Endodermal cell (in vitro differentiated cells): ENCODE measurements around the gene SLC9C1. TPM values are rescaled to one million over a fixed set of nuclear protein-coding genes. Genes with fewer than 3 reads are reported as not detected.

Experiments
- DNase-seq: peaks from one replicate; pipeline ENCODE4 v3.0.0-alpha.2; 2017
- H3K27ac ChIP-seq: 2 replicates; pipeline ENCODE4 v1.5.1; 2013; ENCODE audit warnings: mild to moderate bottlenecking, low read depth, low read length, moderate library complexity
- H3K27me3 ChIP-seq: 2 replicates; pipeline ENCODE4 v1.6.1; 2013; ENCODE audit warnings: mild to moderate bottlenecking, low read length, moderate library complexity; ENCODE audit not compliant: insufficient read depth, control insufficient read depth, poor library complexity, severe bottlenecking
- H3K36me3 ChIP-seq: 2 replicates; pipeline ENCODE4 v1.7.0; 2013; ENCODE audit warnings: mild to moderate bottlenecking, low read length, moderate library complexity; ENCODE audit not compliant: control insufficient read depth, insufficient read depth
- H3K4me1 ChIP-seq: one replicate; pipeline ENCODE4 v1.7.0; 2013; ENCODE audit warnings: low read length; ENCODE audit not compliant: control insufficient read depth, insufficient read depth
- H3K4me3 ChIP-seq: 2 replicates; pipeline ENCODE4 v1.5.1; 2013; ENCODE audit warnings: mild to moderate bottlenecking, low read length, moderate library complexity
- H3K9ac ChIP-seq: 2 replicates; pipeline ENCODE4 v1.6.1; 2013; ENCODE audit warnings: mild to moderate bottlenecking, low read length, moderate library complexity; ENCODE audit not compliant: poor library complexity, severe bottlenecking; ENCODE audit errors: extremely low read depth
- H3K9me3 ChIP-seq: 2 replicates; pipeline ENCODE4 v1.6.1; 2013; ENCODE audit warnings: mild to moderate bottlenecking, low read length, moderate library complexity; ENCODE audit not compliant: control insufficient read depth
- H3K27ac Mint-ChIP-seq: 2 replicates; pipeline ENCODE4 v1.8.0; 2020; ENCODE audit warnings: mixed read lengths
- H3K27me3 Mint-ChIP-seq: 2 replicates; pipeline ENCODE4 v1.8.0; 2021; ENCODE audit warnings: mild to moderate bottlenecking, mixed read lengths; ENCODE audit not compliant: insufficient read depth
- H3K36me3 Mint-ChIP-seq: 2 replicates; pipeline ENCODE4 v1.8.0; 2020; ENCODE audit warnings: low read depth, mixed read lengths
- H3K4me1 Mint-ChIP-seq: 2 replicates; pipeline ENCODE4 v1.8.0; 2020; ENCODE audit warnings: mixed read lengths
- H3K4me3 Mint-ChIP-seq: 2 replicates; pipeline ENCODE4 v1.8.0; 2020; ENCODE audit warnings: mild to moderate bottlenecking, moderate library complexity, mixed read lengths
- H3K9me3 Mint-ChIP-seq: 2 replicates; pipeline ENCODE4 v1.8.0; 2020; ENCODE audit warnings: mild to moderate bottlenecking, mixed read lengths
- CTCF ChIP-seq: fragments of 200-600 bp; sonication (generic); conservative IDR thresholded peaks from 2 replicates; pipeline ENCODE4 v1.5.0; 2021; ENCODE audit warnings: antibody characterized with exemption, mild to moderate bottlenecking
- WGBS, 2 experiments: methylation state at CpG; one replicate each; pipeline versions ENCODE4 v1.1.5 to v1.1.7; 2013; ENCODE audit warnings: missing lambda C conversion rate in 2 of 2, mixed read lengths in 1 of 2; ENCODE audit not compliant: insufficient coverage in 1 of 2, insufficient read length in 1 of 2; 5-methylcytosine and 5-hydroxymethylcytosine counted together
- total RNA-seq, 2 donors: library from RNA; stranded (reverse); fragmentation: NEBNext Ultra II Directional in 1 of 2; extraction: Animal tissue kit (Norgen Biotek cat#: 25700) in 1 of 2; gene quantifications; 2 replicates in 1 of 2; 3 replicates in 1 of 2; pipeline ENCODE4 v1.2.1, GENCODE V29; 2021

Gene SLC9C1
- total RNA-seq, 2 donors from 2014 or later = 0.24 to 0.66 TPM

DNA sequence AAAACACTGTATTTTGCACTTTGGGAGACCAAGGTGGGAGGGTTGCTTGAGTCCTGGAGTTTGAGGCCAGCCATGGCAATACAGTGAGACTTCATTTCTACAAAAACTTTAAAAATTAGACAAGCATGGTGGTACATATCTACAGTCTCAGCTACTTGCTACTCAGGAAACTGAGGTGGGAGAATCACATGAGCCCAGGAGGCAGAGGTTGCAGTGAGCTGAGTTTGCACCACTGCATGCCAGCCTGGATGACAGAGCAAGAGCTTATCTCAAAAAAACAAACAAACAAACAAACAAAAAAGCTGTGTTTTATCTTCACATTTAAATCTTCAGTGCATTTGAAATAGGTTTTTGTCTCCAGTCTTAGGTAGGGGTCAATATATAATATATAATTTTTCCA lies 4.8 kb upstream of the SLC9C1 start:
- Histone ChIP-seq H3K4me1 (peaks cover 7% of the 10 kb centered on the region), H3K4me3 (no peak overlapping the region), H3K27me3 (no peaks in the 10 kb centered on the region), H3K27ac (no peak overlapping the region), H3K36me3 (no peaks in the 10 kb centered on the region), H3K9me3 (peaks cover 35% of the 10 kb centered on the region), H3K9ac (no peak overlapping the region)
- peaks cover 6% of the 10 kb centered on the region for H3K9me3 Mint-ChIP-seq
- no peak overlapping the region for H3K4me3 Mint-ChIP-seq
- H3K27ac Mint-ChIP-seq = no peak overlapping the region
- no peak for DNase-seq
- no peak for TF ChIP-seq CTCF
- H3K36me3 Mint-ChIP-seq = no peaks in the 10 kb centered on the region
- H3K27me3 Mint-ChIP-seq = no peaks in the 10 kb centered on the region
- peaks cover 4% of the 10 kb centered on the region for H3K4me1 Mint-ChIP-seq

DNA sequence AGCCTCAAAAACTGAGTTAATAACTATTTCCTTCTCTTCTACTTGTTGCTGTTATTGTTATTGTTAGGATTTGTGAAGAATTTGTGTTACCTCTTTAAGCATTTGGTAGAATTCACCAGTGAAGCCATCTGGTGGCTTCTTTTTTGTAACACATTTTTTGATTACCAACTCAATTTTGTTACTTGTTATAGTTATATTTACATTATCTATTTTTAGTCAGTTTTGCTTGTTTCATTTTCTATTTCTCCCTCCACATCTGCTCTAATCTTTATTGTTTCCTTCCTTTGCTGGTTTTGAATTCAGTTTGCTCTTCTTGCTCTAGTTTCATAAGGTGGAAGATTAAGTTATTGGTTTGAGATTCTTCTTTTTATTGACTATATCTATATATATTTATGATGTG lies 3.7 kb upstream of the SLC9C1 start:
- Mint-ChIP-seq H3K4me1 (peaks cover 9% of the 10 kb centered on the region), H3K27ac (no peak overlapping the region), H3K36me3 (no peaks in the 10 kb centered on the region), H3K27me3 (no peaks in the 10 kb centered on the region), H3K9me3 (peaks cover 6% of the 10 kb centered on the region), H3K4me3 (no peak overlapping the region)
- H3K4me1 ChIP-seq = peaks cover 5% of the 10 kb centered on the region
- H3K9ac ChIP-seq = no peak overlapping the region
- DNase-seq = no peak
- no peak overlapping the region for H3K27ac ChIP-seq
- H3K27me3 ChIP-seq = no peaks in the 10 kb centered on the region
- H3K36me3 ChIP-seq = no peaks in the 10 kb centered on the region
- no peak overlapping the region for H3K4me3 ChIP-seq
- TF ChIP-seq CTCF = no peak
- H3K9me3 ChIP-seq = peaks cover 35% of the 10 kb centered on the region

GRCh38 chr3:112289011-112289410 lies 5.0 kb downstream of the SLC9C1 start:
- Mint-ChIP-seq H3K27ac (no peak overlapping the region), H3K36me3 (no peaks in the 10 kb centered on the region), H3K9me3 (peaks cover 13% of the 10 kb centered on the region), H3K4me1 (peaks cover 6% of the 10 kb centered on the region), H3K27me3 (no peaks in the 10 kb centered on the region), H3K4me3 (no peak overlapping the region)
- peaks cover 5% of the 10 kb centered on the region for H3K9me3 ChIP-seq
- DNase-seq = no peak
- peaks cover 2% of the 10 kb centered on the region for H3K4me1 ChIP-seq
- no peaks in the 10 kb centered on the region for H3K27me3 ChIP-seq
- TF ChIP-seq CTCF = no peak
- H3K27ac ChIP-seq = no peak overlapping the region
- WGBS, 2 experiments = 95 to 96% methylated on average over 4 of the region's 4 CpGs
- H3K4me3 ChIP-seq = no peak overlapping the region
- no peaks in the 10 kb centered on the region for H3K36me3 ChIP-seq
- no peak overlapping the region for H3K9ac ChIP-seq
